ENCODE data around the gene RABAC1. TPM values are rescaled to one million over a fixed set of nuclear protein-coding genes. Genes with fewer than 3 reads are reported as not detected.

Gene RABAC1
- polyA plus RNA-seq, 1 donor (not counting 4 experiments of a cell fraction or from before 2014, with no cell fraction given), result 107 TPM

DNA sequence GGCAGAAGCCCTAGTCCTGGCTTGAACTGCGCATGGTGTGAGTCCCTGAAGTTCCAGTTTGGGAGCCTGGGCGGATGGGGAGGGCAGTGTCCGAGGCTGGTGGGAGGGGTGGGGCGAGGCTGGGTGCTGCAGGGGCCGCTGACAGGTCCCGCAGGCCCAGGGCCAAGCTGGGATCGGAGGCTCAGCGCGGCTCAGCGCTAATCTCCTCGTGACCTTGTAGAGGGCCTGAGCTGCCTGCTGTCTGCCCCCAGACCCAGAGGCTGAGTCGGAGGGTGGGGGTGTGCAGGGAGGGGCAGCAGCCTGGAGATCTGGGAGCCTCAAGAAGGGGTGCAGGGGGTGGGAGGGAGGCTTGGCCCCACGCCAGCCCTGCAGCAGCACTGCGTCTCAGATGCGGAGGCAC is 31.9 kb upstream of the RABAC1 start:
- Histone ChIP-seq H3K9me3 (ENCODE audit: control insufficient read depth, low read depth, low read length) (no peaks in the 10 kb centered on the region), H4K20me1 (ENCODE audit: control insufficient read depth, extremely low read depth, insufficient read depth, low read length) (no peaks in the 10 kb centered on the region), H3K79me2 (ENCODE audit: control insufficient read depth, insufficient read depth, low read length) (no peaks in the 10 kb centered on the region), H2AFZ (ENCODE audit: control insufficient read depth, low read length) (no peak overlapping the region), H3K27ac (ENCODE audit: control insufficient read depth, insufficient read depth, low read length) (no peak overlapping the region), H3K36me3 (ENCODE audit: control insufficient read depth in 2 of 2, extremely low read depth in 1 of 2, insufficient read depth in 2 of 2, low read length in 2 of 2) (no peaks in the 10 kb centered on the region), H3K27me3 (ENCODE audit: control insufficient read depth, extremely low read depth, insufficient read depth, low read length) (peaks cover 33% of the 10 kb centered on the region), H3K9me1 (ENCODE audit: control insufficient read depth, extremely low read depth, insufficient read depth, low read length) (no peaks in the 10 kb centered on the region), H3K9ac (ENCODE audit: control insufficient read depth, extremely low read depth, insufficient read depth, low read length) (no peak overlapping the region), H3K4me1 (ENCODE audit: control insufficient read depth, extremely low read depth, insufficient read depth, low read length) (no peaks in the 10 kb centered on the region), H3K4me3 (ENCODE audit: control insufficient read depth in 2 of 3, extremely low read depth in 1 of 3, insufficient read depth in 2 of 3, low read depth in 1 of 3, low read length in 3 of 3) (no peak overlapping the region), H3K4me2 (ENCODE audit: control insufficient read depth, extremely low read depth, insufficient read depth, low read depth, low read length) (no peak overlapping the region)
- dilution Hi-C loops (cut with MboI; ENCODE audit: extremely low pct_ligation_motif_present, low sequenced_read_pairs), result no loop called here
- FAIRE-seq, result no peak
- no peak for DNase-seq (ENCODE audit: low read depth, low spot score)
- no peak for TF ChIP-seq EZH2 (IDR thresholded peaks at IDR 0.05; ENCODE audit: low read length)
- TF ChIP-seq, protein P1, sequence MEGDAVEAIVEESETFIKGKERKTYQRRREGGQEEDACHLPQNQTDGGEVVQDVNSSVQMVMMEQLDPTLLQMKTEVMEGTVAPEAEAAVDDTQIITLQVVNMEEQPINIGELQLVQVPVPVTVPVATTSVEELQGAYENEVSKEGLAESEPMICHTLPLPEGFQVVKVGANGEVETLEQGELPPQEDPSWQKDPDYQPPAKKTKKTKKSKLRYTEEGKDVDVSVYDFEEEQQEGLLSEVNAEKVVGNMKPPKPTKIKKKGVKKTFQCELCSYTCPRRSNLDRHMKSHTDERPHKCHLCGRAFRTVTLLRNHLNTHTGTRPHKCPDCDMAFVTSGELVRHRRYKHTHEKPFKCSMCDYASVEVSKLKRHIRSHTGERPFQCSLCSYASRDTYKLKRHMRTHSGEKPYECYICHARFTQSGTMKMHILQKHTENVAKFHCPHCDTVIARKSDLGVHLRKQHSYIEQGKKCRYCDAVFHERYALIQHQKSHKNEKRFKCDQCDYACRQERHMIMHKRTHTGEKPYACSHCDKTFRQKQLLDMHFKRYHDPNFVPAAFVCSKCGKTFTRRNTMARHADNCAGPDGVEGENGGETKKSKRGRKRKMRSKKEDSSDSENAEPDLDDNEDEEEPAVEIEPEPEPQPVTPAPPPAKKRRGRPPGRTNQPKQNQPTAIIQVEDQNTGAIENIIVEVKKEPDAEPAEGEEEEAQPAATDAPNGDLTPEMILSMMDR (optimal IDR thresholded peaks at IDR 0.05 in 1 of 3, IDR thresholded peaks at IDR 0.05 in 1 of 3, conservative IDR thresholded peaks at IDR 0.05 in 1 of 3; ENCODE audit: extremely low read depth in 1 of 3, insufficient read depth in 2 of 3, low read length in 3 of 3), result no peak

DNA sequence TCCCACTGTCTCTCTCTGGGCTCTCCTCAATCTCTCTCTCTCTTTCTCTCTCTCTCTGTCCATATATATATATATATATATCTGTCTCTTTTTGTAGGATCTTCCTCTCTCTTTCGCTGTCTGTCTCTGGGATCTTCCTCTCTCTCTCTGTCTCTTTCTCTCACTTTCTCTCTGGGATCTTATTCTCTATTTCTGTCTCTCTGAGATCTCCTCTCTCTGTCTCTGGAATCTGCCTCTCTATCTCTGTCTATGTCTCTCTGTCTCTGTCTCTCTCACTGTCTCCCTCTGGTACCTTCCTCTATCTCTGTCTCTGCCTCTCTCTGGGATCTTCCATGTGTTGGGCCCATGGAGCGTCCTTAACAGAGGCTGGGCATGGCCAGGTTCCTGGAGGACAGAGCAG is 31.5 kb upstream of the RABAC1 start:
- H2AFZ ChIP-seq (ENCODE audit: control insufficient read depth, low read length), result no peak overlapping the region
- no peak overlapping the region for H3K4me2 ChIP-seq (ENCODE audit: control insufficient read depth, extremely low read depth, insufficient read depth, low read depth, low read length)
- TF ChIP-seq, protein P1 (optimal IDR thresholded peaks at IDR 0.05 in 1 of 3, IDR thresholded peaks at IDR 0.05 in 1 of 3, conservative IDR thresholded peaks at IDR 0.05 in 1 of 3; ENCODE audit: extremely low read depth in 1 of 3, insufficient read depth in 2 of 3, low read length in 3 of 3), result no peak
- peak; percentile 2 for TF ChIP-seq EZH2 (IDR thresholded peaks at IDR 0.05; ENCODE audit: low read length)
- no peak overlapping the region for H3K27ac ChIP-seq (ENCODE audit: control insufficient read depth, insufficient read depth, low read length)
- H3K27me3 ChIP-seq (ENCODE audit: control insufficient read depth, extremely low read depth, insufficient read depth, low read length), result peaks cover 31% of the 10 kb centered on the region
- no peaks in the 10 kb centered on the region for H3K9me3 ChIP-seq (ENCODE audit: control insufficient read depth, low read depth, low read length)
- dilution Hi-C loops (cut with MboI; ENCODE audit: extremely low pct_ligation_motif_present, low sequenced_read_pairs), result no loop called here
- no peaks in the 10 kb centered on the region for H3K9me1 ChIP-seq (ENCODE audit: control insufficient read depth, extremely low read depth, insufficient read depth, low read length)
- H4K20me1 ChIP-seq (ENCODE audit: control insufficient read depth, extremely low read depth, insufficient read depth, low read length), result no peaks in the 10 kb centered on the region
- no peak overlapping the region for H3K4me3 ChIP-seq (ENCODE audit: control insufficient read depth in 2 of 3, extremely low read depth in 1 of 3, insufficient read depth in 2 of 3, low read depth in 1 of 3, low read length in 3 of 3)
- H3K4me1 ChIP-seq (ENCODE audit: control insufficient read depth, extremely low read depth, insufficient read depth, low read length), result no peaks in the 10 kb centered on the region
- no peaks in the 10 kb centered on the region for H3K79me2 ChIP-seq (ENCODE audit: control insufficient read depth, insufficient read depth, low read length)
- no peaks in the 10 kb centered on the region for H3K36me3 ChIP-seq (ENCODE audit: control insufficient read depth in 2 of 2, extremely low read depth in 1 of 2, insufficient read depth in 2 of 2, low read length in 2 of 2)
- no peak for FAIRE-seq
- H3K9ac ChIP-seq (ENCODE audit: control insufficient read depth, extremely low read depth, insufficient read depth, low read length), result no peak overlapping the region
- no peak for DNase-seq (ENCODE audit: low read depth, low spot score)

Measured in keratinocyte (primary cell).